Measurements from ENCODE around the gene KDM2B.

DNA sequence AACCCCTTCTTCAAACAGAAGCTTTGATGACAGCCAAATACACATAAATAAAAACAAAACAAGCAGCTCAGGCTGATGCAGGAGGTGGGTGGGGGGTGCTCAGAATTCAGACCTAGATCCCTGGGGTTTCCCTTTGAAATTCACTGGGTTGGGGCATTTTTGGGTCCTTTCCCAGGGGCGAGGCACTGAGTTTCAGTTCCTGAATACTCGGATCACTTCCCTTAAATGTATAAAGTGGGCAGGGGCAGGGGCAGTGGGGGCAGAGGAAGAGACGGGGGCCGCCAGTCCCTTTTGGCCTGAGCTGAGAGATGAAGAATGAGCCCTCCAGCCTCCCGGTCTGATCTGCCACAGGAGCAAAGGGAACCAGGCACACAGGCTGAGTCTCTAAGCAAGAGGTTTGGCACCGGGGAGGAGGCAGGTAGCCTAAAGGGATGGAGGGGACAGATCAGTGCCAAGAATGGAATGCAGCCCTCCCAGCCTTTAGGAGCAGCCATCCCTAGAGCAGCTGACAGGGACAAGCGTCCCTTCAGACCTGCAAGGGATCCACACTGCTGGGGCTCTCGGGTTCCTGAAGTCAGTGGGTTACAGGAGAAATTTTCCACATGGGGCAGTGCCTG lies 20.3 kb downstream of the KDM2B start:
- TF ChIP-seq POLR2A (IDR thresholded peaks at IDR 0.05): no peak
- TF ChIP-seq, protein P1, sequence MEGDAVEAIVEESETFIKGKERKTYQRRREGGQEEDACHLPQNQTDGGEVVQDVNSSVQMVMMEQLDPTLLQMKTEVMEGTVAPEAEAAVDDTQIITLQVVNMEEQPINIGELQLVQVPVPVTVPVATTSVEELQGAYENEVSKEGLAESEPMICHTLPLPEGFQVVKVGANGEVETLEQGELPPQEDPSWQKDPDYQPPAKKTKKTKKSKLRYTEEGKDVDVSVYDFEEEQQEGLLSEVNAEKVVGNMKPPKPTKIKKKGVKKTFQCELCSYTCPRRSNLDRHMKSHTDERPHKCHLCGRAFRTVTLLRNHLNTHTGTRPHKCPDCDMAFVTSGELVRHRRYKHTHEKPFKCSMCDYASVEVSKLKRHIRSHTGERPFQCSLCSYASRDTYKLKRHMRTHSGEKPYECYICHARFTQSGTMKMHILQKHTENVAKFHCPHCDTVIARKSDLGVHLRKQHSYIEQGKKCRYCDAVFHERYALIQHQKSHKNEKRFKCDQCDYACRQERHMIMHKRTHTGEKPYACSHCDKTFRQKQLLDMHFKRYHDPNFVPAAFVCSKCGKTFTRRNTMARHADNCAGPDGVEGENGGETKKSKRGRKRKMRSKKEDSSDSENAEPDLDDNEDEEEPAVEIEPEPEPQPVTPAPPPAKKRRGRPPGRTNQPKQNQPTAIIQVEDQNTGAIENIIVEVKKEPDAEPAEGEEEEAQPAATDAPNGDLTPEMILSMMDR (IDR thresholded peaks at IDR 0.05): no peak
